RWPE1 (cell line): Measurements from ENCODE around the gene CRB2.

Experiments
- CTCF ChIA-PET: fragments of 350-600 bp; sonication (Branson Sonifier 250); formaldehyde crosslinking; extraction: SDS; loops from one replicate; lab custom pipeline; 2021; lab: Yijun Ruan, JAX
- POLR2A ChIA-PET: fragments of 400-600 bp; formaldehyde crosslinking; extraction: SDS; loops from one replicate; lab custom pipeline; 2020; ENCODE audit warnings: antibody characterized with exemption; ENCODE audit not compliant: low non-redundant PET; lab: Yijun Ruan, JAX
- DNase-seq: peaks from one replicate; pipeline ENCODE4 v3.0.0; 2012; ENCODE audit warnings: low spot score
- H3K27ac ChIP-seq: fragments of 450-650 bp; 2 replicates; pipeline ENCODE4 v1.5.1; 2017
- CTCF ChIP-seq: fragments of 450-650 bp; conservative IDR thresholded peaks from 2 replicates; pipeline ENCODE4 v1.5.1; 2017; ENCODE audit warnings: low read depth, mild to moderate bottlenecking

The CRB2 gene

GRCh38 chr9:123365881-123366528, 10.0 kb downstream of the CRB2 start:
- no peak overlapping the region for H3K27ac ChIP-seq
- no peak for DNase-seq
- ChIA-PET CTCF (interaction anchor here (2.9 kb wide), 1 partner anchor 11 kb away, joined by 11 read pairs; no protein-coding TSS in a partner anchor), POLR2A (no interaction called here)
- TF ChIP-seq CTCF = no peak

GRCh38 chr9:123368023-123368422, 12.0 kb downstream of the CRB2 start:
- ChIA-PET CTCF (interaction anchor here (0.7 to 1.2 kb wide), 3 partner anchors 14 to 27 kb away, joined by 3 to 4 read pairs (median 3); no protein-coding TSS in a partner anchor), POLR2A (no interaction called here)
- DNase-seq = no peak
- H3K27ac ChIP-seq = no peak overlapping the region
- TF ChIP-seq CTCF = no peak

- H3K27ac ChIP-seq = no peak overlapping the region
- ChIA-PET CTCF (interaction anchor here (0.7 to 1.7 kb wide), 6 partner anchors 14 to 27 kb away, joined by 3 to 7 read pairs (median 4); no protein-coding TSS in a partner anchor), POLR2A (no interaction called here)
- TF ChIP-seq CTCF = no peak
- no peak for DNase-seq
Observed at GRCh38 chr9:123368536-123369153, 12.6 kb downstream of the CRB2 start.

- DNase-seq = no peak
- ChIA-PET CTCF (interaction anchor here (0.9 to 1.7 kb wide), 3 partner anchors 15 to 20 kb away, joined by 4 to 7 read pairs (median 7); no protein-coding TSS in a partner anchor), POLR2A (no interaction called here)
- TF ChIP-seq CTCF = no peak
- H3K27ac ChIP-seq = no peak overlapping the region
Observed at GRCh38 chr9:123369296-123369695, 13.3 kb downstream of the CRB2 start.

GRCh38 chr9:123370108-123370507, 14.1 kb downstream of the CRB2 start:
- POLR2A ChIA-PET = no interaction called here
- TF ChIP-seq CTCF = no peak
- H3K27ac ChIP-seq = no peak overlapping the region
- CTCF ChIA-PET = interaction anchor here (1.5 to 1.7 kb wide), 2 partner anchors 16 to 20 kb away, joined by 4 to 7 read pairs; no protein-coding TSS in a partner anchor
- DNase-seq = no peak

- no peak for DNase-seq
- CTCF ChIA-PET = interaction anchor here (0.6 to 0.7 kb wide), 3 partner anchors 10 to 820 kb away, joined by 3 to 4 read pairs (median 4); no protein-coding TSS in a partner anchor
- no peak for TF ChIP-seq CTCF
- POLR2A ChIA-PET = no interaction called here
- H3K27ac ChIP-seq = no peak overlapping the region
Observed at GRCh38 chr9:123370526-123371227, 14.7 kb downstream of the CRB2 start.
